ENCODE measurements around the gene SARNP.

- no peak for TF ChIP-seq CTCF (IDR thresholded peaks at IDR 0.05)
- no peak for TF ChIP-seq POLR2AphosphoS5 (IDR thresholded peaks at IDR 0.05; ENCODE audit: insufficient read depth in 1 of 2, low read depth in 1 of 2)
- no peak for TF ChIP-seq POLR2A (IDR thresholded peaks at IDR 0.05)
These were observed 70.7 kb downstream of the SARNP start for GRCh38 chr12:55746913-55747231.
